ENCODE measurements around the gene ASTN2.

ASTN2 gene

DNA sequence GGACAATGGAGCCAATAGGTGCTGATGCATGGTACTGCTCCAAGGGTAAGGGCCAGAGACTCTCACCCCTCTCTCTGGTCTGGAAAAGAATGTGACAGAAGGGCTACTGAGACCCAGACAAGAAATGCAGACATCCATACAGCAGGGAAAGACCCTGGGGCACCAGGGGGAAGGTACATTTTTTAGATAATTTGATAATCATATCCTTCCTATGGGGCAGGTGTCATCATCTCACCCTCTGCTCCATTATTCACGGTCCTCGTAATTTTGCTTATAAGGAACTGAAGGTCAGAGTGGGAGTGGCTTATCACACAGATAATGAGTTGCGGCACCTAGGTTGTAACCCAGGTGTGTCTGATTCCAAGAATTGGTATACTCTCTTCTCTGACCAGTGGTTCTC is 637.7 kb downstream of the ASTN2 start:
- H3F3A ChIP-seq (ENCODE audit: insufficient read depth, low read length), result no peaks in the 10 kb centered on the region
- H3K9ac ChIP-seq (ENCODE audit: low read length), result no peak overlapping the region
- H3K4me3 ChIP-seq (ENCODE audit: low read depth, low read length, poor library complexity, severe bottlenecking), result no peak overlapping the region
- no peak overlapping the region for H3K4me2 ChIP-seq (ENCODE audit: low read length)
- H3K9me3 ChIP-seq (ENCODE audit: low read length), result no peaks in the 10 kb centered on the region
- H3K4me1 ChIP-seq (ENCODE audit: insufficient read depth, low read length, severe bottlenecking), result no peaks in the 10 kb centered on the region
- H3K9me2 ChIP-seq (ENCODE audit: low read depth, low read length), result no peaks in the 10 kb centered on the region
- no peak overlapping the region for H3K27ac ChIP-seq (ENCODE audit: low read depth, low read length, poor library complexity, severe bottlenecking)
- no peaks in the 10 kb centered on the region for H3K27me3 ChIP-seq (ENCODE audit: insufficient read depth, low read length)
- no peaks in the 10 kb centered on the region for H3K79me2 ChIP-seq (ENCODE audit: insufficient read depth, low read length)
- no peak overlapping the region for H2AFZ ChIP-seq (ENCODE audit: low read length)
- no peaks in the 10 kb centered on the region for H3K36me3 ChIP-seq (ENCODE audit: insufficient read depth, low read length)
- TF ChIP-seq, protein P1, sequence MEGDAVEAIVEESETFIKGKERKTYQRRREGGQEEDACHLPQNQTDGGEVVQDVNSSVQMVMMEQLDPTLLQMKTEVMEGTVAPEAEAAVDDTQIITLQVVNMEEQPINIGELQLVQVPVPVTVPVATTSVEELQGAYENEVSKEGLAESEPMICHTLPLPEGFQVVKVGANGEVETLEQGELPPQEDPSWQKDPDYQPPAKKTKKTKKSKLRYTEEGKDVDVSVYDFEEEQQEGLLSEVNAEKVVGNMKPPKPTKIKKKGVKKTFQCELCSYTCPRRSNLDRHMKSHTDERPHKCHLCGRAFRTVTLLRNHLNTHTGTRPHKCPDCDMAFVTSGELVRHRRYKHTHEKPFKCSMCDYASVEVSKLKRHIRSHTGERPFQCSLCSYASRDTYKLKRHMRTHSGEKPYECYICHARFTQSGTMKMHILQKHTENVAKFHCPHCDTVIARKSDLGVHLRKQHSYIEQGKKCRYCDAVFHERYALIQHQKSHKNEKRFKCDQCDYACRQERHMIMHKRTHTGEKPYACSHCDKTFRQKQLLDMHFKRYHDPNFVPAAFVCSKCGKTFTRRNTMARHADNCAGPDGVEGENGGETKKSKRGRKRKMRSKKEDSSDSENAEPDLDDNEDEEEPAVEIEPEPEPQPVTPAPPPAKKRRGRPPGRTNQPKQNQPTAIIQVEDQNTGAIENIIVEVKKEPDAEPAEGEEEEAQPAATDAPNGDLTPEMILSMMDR (IDR thresholded peaks at IDR 0.05; ENCODE audit: low read length), result no peak
- no peak for TF ChIP-seq EZH2 (IDR thresholded peaks at IDR 0.05; ENCODE audit: borderline replicate concordance, low read length)
- no peaks in the 10 kb centered on the region for H4K20me1 ChIP-seq (ENCODE audit: insufficient read depth, low read length)

DNA sequence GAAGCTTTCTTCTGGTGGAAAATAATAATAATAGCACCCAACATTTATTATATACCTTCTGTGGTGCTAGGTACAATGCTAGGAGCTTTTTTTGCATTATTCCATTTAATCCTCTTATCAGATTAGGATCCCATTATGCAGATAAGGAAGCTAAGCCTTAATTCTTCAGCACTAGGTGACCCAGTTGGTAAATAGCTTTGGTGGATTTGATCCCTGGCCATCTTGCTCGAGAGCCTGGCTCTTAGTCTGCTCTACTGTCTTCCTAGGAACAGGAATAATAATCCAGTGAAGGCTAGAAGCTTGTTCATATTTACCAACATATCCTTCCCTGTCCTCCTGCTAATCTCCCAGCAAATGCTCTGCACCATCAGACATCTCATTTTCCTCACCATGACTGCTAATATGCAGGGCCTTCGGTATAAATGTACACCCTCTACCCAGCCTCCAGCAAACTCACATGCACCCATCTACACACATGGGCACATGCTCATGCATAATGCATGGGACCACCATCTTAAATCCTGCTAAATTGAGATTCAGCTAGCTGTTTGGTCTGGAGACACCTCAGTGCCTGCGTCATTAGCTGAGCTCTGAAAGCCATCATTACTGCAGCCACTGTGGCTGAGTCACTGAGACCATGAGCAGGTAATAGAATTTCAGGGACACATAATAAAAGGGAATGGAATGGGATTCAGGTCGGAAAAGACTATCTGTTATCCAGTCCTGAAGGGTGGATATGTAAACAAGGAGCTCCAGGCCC is 640.3 kb downstream of the ASTN2 start:
- TF ChIP-seq, protein P1 (IDR thresholded peaks at IDR 0.05; ENCODE audit: low read length), result no peak
- TF ChIP-seq EZH2 (IDR thresholded peaks at IDR 0.05; ENCODE audit: borderline replicate concordance, low read length), result no peak
- H3F3A ChIP-seq (ENCODE audit: insufficient read depth, low read length), result no peaks in the 10 kb centered on the region
- H3K4me1 ChIP-seq (ENCODE audit: insufficient read depth, low read length, severe bottlenecking), result no peaks in the 10 kb centered on the region
- H3K9me3 ChIP-seq (ENCODE audit: low read length), result no peaks in the 10 kb centered on the region
- H3K79me2 ChIP-seq (ENCODE audit: insufficient read depth, low read length), result no peaks in the 10 kb centered on the region
- no peak overlapping the region for H3K4me3 ChIP-seq (ENCODE audit: low read depth, low read length, poor library complexity, severe bottlenecking)
- no peak overlapping the region for H3K9ac ChIP-seq (ENCODE audit: low read length)
- no peak overlapping the region for H3K27ac ChIP-seq (ENCODE audit: low read depth, low read length, poor library complexity, severe bottlenecking)
- no peaks in the 10 kb centered on the region for H3K27me3 ChIP-seq (ENCODE audit: insufficient read depth, low read length)
- no peaks in the 10 kb centered on the region for H4K20me1 ChIP-seq (ENCODE audit: insufficient read depth, low read length)
- no peaks in the 10 kb centered on the region for H3K9me2 ChIP-seq (ENCODE audit: low read depth, low read length)
- no peaks in the 10 kb centered on the region for H3K36me3 ChIP-seq (ENCODE audit: insufficient read depth, low read length)
- no peak overlapping the region for H3K4me2 ChIP-seq (ENCODE audit: low read length)
- no peak overlapping the region for H2AFZ ChIP-seq (ENCODE audit: low read length)

DNA sequence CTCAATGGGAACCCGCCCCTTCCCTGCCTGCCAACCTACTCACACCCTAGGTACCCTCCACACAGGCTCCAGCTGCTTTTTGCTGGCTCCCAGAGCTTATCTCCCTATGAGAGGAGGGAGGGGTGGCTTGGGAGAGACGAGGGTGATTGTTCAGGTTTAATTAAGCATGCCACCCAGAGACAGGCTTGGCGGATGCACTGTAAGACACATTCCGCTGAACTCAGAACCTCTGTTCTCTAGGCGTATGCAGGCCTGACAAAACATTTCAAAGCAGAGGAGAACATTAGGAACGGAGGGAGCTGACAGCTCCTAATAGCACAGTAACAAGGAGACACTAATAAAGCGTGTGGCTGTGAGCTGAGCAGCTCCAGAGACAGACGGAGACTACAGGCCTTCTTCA is 647.6 kb downstream of the ASTN2 start:
- TF ChIP-seq EZH2 (IDR thresholded peaks at IDR 0.05; ENCODE audit: borderline replicate concordance, low read length), result no peak
- TF ChIP-seq, protein P1 (IDR thresholded peaks at IDR 0.05; ENCODE audit: low read length), result no peak
- Histone ChIP-seq H3K9me3 (ENCODE audit: low read length) (no peaks in the 10 kb centered on the region), H4K20me1 (ENCODE audit: insufficient read depth, low read length) (no peaks in the 10 kb centered on the region), H3K9ac (ENCODE audit: low read length) (no peak overlapping the region), H3K36me3 (ENCODE audit: insufficient read depth, low read length) (no peaks in the 10 kb centered on the region), H3K27me3 (ENCODE audit: insufficient read depth, low read length) (no peaks in the 10 kb centered on the region), H3K4me2 (ENCODE audit: low read length) (no peak overlapping the region), H3K9me2 (ENCODE audit: low read depth, low read length) (no peaks in the 10 kb centered on the region), H3F3A (ENCODE audit: insufficient read depth, low read length) (no peaks in the 10 kb centered on the region), H3K27ac (ENCODE audit: low read depth, low read length, poor library complexity, severe bottlenecking) (no peak overlapping the region), H2AFZ (ENCODE audit: low read length) (no peak overlapping the region), H3K79me2 (ENCODE audit: insufficient read depth, low read length) (no peaks in the 10 kb centered on the region), H3K4me1 (ENCODE audit: insufficient read depth, low read length, severe bottlenecking) (no peaks in the 10 kb centered on the region), H3K4me3 (ENCODE audit: low read depth, low read length, poor library complexity, severe bottlenecking) (no peak overlapping the region)

Data from OCI-LY1 (cell line).